ENCODE results near the gene KIF4A. TPM values are rescaled to one million over a fixed set of nuclear protein-coding genes. Genes with fewer than 3 reads are reported as not detected.

The KIF4A gene
- total and polyA plus RNA-seq, 9 of the 15 experiments (the other 6 are each of a cell fraction or from before 2014, with no cell fraction given): 13.0 to 42.7 (median 35.9) TPM

GRCh38 chrX:70244881-70245280, 45.0 kb upstream of the KIF4A start (continued):
- TF ChIP-seq CUX1 (CRISPR knock-in tag; IDR thresholded peaks at IDR 0.05): no peak
- TF ChIP-seq ETV1 (tag; conservative IDR thresholded peaks at IDR 0.05; ENCODE audit: low read depth): no peak
- TF ChIP-seq ZSCAN32 (CRISPR knock-in tag; IDR thresholded peaks at IDR 0.05): no peak
- TF ChIP-seq ZBTB9 (CRISPR knock-in tag; IDR thresholded peaks at IDR 0.05): no peak

GRCh38 chrX:70247252-70247651, 42.7 kb upstream of the KIF4A start:
- no peaks in the 10 kb centered on the region for H3K9me1 ChIP-seq (ENCODE audit: control insufficient read depth, insufficient read depth, low read length)
- no peaks in the 10 kb centered on the region for H3K4me1 ChIP-seq (replicated peaks in 1 of 2; ENCODE audit: control insufficient read depth in 2 of 2, insufficient read depth in 2 of 2, low read length in 2 of 2)
- H3K27me3 ChIP-seq (ENCODE audit: control insufficient read depth in 2 of 2, insufficient read depth in 2 of 2, low read length in 2 of 2): peaks cover 0 to 5% of the 10 kb centered on the region in 2 experiments; a peak in 2 of 5 replicates
- H3K36me3 ChIP-seq (ENCODE audit: control insufficient read depth, insufficient read depth, low read length): no peaks in the 10 kb centered on the region
- WGBS (ENCODE audit: insufficient coverage, low coverage, missing lambda C conversion rate): 0% methylated on average over 2 of the region's 2 CpGs
- no peak overlapping the region for H3K27ac ChIP-seq (ENCODE audit: extremely low read depth, low read depth, low read length)
- H2AFZ ChIP-seq (ENCODE audit: low read depth, low read length): no peak overlapping the region
- TF ChIP-seq WHSC1 (IDR thresholded peaks at IDR 0.05; ENCODE audit: low read length): no peak
- no TSS peak for BruUV-seq (replicated peaks)
- in situ Hi-C loops (cut with MboI): no loop called here
- FAIRE-seq (no peak), DNase-seq (ENCODE audit: extremely low read depth in 1 of 4, low spot score in 3 of 4) (no peak), ATAC-seq (no peak)
- no peaks in the 10 kb centered on the region for H3K9me3 ChIP-seq (replicated peaks; ENCODE audit: control insufficient read depth, insufficient read depth, low read depth, low read length)
- H3K9ac ChIP-seq (ENCODE audit: insufficient read depth in 1 of 2, low read depth in 2 of 2, low read length in 2 of 2): no peak overlapping the region
- POLR2A ChIA-PET: no interaction called here
- CTCF ChIA-PET (ENCODE audit: low intra/inter-chr PET ratio): no interaction called here
- H3K4me2 ChIP-seq (ENCODE audit: insufficient read depth, low read length): no peak overlapping the region
- no peak overlapping the region for H3K4me3 ChIP-seq
- intact Hi-C loops (cut with micrococcal nuclease): no loop called here
- no peaks in the 10 kb centered on the region for H4K20me1 ChIP-seq (replicated peaks; ENCODE audit: control insufficient read depth, insufficient read depth, low read length)
- H3K79me2 ChIP-seq (ENCODE audit: control insufficient read depth, insufficient read depth, low read length): no peaks in the 10 kb centered on the region

Data from K562 (cell line).